ENCODE results near the gene PCGF3.
A peak's percentile ranks its signal among the peaks of the same experiment; 100 is the strongest.

PCGF3 gene

DNA sequence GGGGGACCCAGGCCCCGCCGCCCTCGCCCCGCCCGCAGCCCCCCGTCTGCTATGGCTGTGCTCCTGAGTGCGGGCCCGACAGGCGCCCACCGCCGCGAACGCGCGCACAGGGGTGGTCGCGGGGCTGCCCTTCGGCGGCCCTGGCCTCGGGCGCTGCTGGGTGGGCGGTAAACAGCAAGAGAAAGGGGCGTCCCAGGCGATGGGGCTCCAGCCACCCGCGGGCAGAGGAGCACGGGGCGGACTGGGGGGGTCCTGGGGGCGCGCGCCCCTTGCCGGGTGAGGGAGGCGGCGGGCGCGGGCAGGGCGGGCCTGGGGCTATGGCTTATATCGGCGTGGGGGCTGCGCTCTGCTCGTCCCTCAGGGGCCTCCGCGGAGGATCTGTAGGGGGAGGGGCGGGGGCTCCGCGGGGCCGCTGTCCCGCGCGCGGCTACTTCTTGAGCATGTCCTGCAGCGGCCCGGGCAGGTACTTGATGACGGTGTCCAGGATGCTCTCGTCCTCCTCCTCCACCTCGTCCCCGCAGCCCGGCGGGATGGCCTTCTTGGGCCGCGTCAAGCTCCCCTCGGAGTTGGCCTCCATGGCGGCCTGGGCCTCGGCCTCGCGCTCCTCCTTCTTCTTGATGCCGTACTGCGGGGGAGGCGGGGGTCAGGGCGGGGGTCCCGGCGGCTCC, 80.6 kb downstream of the PCGF3 start:
- TF ChIP-seq, protein P1, sequence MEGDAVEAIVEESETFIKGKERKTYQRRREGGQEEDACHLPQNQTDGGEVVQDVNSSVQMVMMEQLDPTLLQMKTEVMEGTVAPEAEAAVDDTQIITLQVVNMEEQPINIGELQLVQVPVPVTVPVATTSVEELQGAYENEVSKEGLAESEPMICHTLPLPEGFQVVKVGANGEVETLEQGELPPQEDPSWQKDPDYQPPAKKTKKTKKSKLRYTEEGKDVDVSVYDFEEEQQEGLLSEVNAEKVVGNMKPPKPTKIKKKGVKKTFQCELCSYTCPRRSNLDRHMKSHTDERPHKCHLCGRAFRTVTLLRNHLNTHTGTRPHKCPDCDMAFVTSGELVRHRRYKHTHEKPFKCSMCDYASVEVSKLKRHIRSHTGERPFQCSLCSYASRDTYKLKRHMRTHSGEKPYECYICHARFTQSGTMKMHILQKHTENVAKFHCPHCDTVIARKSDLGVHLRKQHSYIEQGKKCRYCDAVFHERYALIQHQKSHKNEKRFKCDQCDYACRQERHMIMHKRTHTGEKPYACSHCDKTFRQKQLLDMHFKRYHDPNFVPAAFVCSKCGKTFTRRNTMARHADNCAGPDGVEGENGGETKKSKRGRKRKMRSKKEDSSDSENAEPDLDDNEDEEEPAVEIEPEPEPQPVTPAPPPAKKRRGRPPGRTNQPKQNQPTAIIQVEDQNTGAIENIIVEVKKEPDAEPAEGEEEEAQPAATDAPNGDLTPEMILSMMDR (conservative IDR thresholded peaks at IDR 0.05), result no peak
- TF ChIP-seq ZFX (IDR thresholded peaks at IDR 0.05), result no peak
- no peak overlapping the region for H3K27ac ChIP-seq

DNA sequence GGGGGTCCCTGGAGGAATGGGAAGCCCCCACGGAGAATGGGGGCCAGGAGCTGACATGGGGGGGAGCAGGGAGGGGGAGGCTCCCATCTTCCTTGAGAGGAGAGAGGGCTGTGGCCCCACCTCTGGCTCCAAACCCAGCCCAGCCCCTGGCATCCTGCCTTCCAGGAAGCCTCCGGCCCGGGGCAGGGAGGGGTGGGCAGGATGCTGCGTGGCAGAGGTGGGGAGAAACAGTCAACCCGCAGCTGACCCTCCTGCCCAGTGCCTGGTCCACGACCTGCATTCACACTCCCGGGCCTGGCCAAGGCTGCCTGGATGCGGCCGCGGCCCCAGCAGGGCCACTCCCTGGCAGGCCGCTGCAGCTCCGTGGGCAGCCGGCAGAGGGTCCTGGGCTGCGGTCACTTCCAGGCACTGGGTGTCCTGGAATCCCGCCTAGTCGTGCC, 81.2 kb downstream of the PCGF3 start:
- no peak overlapping the region; the same call in 1 of the 2 replicates for H3K27ac ChIP-seq
- TF ChIP-seq, protein P1 (conservative IDR thresholded peaks at IDR 0.05), result no peak
- TF ChIP-seq ZFX (IDR thresholded peaks at IDR 0.05), result no peak

DNA sequence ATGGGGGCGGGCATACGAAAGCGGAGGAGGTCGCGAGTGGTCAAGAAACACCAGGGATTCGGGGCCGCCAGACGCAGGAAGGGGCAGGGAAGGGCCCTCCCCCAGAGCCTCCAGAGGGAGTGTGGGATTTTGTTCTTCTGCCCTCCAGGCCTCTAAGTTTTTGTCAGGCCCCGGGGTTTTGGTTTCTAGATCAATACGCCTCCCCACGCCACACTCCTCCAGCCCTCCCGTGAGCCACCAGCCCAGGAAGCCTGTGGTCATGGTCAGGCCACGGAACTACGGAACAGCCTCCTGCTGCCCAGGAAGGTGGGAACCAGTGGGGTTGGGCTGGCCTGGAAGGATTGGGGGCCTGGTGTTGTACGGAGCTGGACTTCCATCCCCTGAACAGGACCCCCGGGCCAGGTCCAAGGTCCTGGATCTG, 81.9 kb downstream of the PCGF3 start:
- TF ChIP-seq ZFX (IDR thresholded peaks at IDR 0.05), result no peak
- TF ChIP-seq, protein P1 (conservative IDR thresholded peaks at IDR 0.05), result no peak
- H3K27ac ChIP-seq, result peak overlapping the region; percentile 95

DNA sequence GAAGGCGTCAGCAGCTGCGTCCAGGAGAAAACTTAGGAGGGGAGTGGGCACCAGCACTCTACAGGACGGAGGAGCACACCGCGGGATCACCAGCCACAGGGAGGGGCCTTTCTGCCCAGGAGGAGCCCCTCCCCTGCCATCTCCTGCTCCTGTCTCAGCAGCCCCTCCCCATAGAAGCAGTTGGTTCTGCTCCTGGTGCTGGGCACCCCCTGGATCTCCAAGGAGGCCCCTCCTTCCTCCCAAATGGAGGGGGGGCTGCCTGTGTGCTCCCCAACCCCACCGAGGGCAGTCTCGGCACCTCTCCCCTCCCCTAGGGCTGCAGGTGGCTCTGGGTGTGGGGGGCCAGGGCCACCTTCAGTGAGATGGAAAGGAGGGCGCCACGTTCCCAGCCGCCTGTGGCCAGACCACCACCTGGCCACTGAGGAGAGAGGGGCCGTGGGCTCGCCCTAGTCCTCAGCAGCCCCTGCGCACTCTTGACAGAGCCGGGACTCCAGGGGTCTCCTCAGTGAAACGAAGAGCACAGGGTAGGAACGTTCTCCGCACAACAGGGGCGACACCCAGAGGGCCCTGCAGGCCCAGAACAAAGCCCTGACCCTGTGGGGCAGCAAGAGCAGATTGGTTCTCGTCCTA, 82.5 kb downstream of the PCGF3 start:
- H3K27ac ChIP-seq, result peak overlapping the region; percentile 95
- TF ChIP-seq ZFX (IDR thresholded peaks at IDR 0.05), result no peak
- TF ChIP-seq, protein P1 (conservative IDR thresholded peaks at IDR 0.05), result no peak

DNA sequence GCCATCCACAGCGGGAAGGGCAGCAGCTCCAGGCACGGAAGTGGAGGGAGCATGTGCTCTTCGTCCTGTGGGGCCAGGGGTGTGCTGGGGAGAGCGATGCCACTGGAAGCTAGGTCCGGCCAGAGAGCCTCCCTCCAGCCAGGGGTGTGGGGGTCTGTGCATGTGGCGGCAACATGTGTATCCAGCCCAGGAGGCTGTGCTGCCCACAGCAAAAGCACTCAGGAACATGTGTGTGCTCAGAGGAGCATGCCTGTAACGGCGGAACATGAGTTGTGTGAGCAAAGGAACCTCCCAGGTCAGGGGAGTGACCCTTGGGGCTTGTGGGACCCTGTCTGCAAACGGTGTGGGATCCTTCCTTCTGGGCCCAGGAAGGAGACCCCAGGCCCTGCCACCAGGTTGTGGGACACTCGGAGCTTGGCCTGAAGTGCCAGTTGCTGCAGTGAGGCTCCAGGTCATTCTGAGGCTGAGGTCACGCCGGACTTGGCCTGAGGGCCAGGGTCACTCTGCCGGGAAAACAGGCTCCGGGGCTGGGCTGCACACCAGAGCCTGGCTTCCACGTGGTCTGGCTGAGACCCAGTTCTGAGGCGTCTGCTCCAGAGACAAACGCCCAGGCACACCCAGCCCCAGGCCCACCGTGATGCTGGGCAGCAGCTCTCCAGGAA, 83.1 kb downstream of the PCGF3 start:
- no peak; the same call in 1 of the 2 replicates for TF ChIP-seq ZFX (IDR thresholded peaks at IDR 0.05)
- TF ChIP-seq, protein P1 (conservative IDR thresholded peaks at IDR 0.05), result no peak
- peak overlapping the region; percentile 95 for H3K27ac ChIP-seq

DNA sequence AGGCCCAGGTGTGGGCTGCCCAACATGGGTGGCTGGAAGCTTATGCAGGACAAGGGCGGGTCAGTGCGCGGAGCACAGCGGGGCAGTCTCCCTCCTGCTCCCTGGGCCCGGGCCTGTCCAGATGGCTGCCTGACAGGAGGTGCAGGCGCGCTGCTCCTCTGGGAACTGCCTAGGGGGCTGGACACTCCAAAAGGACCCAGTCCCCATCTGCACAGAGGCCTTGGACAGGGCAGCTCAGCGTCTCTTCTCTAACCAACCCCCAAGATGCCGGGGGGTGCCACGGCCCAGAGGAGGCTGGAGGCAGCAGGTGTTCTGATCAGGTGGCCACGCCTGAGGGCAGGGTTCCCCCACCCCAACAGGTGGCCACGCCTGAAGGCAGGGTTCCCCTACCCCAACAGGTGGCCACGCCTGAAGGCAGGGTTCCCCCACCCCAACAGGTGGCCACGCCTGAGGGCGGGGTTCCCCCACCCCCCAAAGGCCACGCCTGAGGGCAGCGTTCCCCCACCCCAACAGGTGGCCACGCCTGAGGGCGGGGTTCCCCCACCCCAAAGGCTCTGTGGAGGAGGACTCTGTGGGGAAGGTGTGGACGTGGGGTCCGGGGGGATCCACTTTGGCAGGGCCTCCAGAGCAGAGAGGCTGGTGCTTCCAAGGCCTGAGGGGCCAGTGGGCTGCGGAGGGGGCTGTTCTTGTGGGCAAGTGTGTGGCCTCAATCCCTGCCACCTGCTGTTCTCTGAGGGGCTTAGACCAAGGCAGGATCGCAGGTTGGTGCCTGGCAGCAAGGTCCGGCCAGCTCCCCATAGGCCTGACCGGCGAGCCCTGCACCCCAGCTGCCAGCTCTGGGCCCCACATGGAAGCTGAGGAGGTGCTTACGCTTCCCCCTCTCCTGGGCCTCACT, 84.2 kb downstream of the PCGF3 start:
- H3K27ac ChIP-seq, result peak overlapping the region; percentile 95
- TF ChIP-seq, protein P1 (conservative IDR thresholded peaks at IDR 0.05), result no peak
- TF ChIP-seq ZFX (IDR thresholded peaks at IDR 0.05), result no peak
